ENCODE measurements around the gene UGCG. TPM values are rescaled to one million over a fixed set of nuclear protein-coding genes. Genes with fewer than 3 reads are reported as not detected.
A peak's percentile ranks its signal among the peaks of the same experiment; 100 is the strongest.
"Not testable (repeated sequence)": the region's sequence is repeated elsewhere in the genome, so short reads cannot be mapped to it uniquely, and the experiment has no call there.

UGCG gene
- total RNA-seq, 1 experiment from 2014 or later, result 46.0 TPM

DNA sequence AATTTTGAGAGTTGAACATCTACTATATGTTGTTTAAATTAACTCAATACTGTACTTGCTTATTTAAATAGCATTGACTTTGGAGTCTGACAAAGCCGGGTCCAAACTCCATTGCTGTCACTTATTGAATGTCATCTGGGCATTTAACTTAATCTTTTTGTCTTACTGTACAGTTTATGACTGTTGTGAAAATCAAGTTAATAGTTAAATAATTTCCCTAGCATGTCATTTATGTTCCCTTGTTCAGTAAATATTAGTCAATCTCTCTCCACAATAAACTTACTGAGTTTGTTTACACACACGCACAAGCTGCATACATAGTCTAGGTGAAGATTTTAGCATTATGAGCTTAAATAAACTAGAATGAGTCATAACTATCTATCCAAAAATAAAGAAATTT, 6.3 kb upstream of the UGCG start:
- Histone ChIP-seq H3K9me3 (ENCODE audit: control insufficient read depth, insufficient read depth, low read depth, low read length) (no peaks in the 10 kb centered on the region), H3K27ac (ENCODE audit: low read length) (no peak overlapping the region), H3K4me3 (ENCODE audit: low read depth in 2 of 2, low read length in 2 of 2) (no peak overlapping the region), H3K27me3 (ENCODE audit: control insufficient read depth, insufficient read depth, low read length) (no peaks in the 10 kb centered on the region), H3K36me3 (ENCODE audit: control insufficient read depth, insufficient read depth, low read length) (no peaks in the 10 kb centered on the region), H3K4me1 (ENCODE audit: control insufficient read depth, insufficient read depth, low read length) (peaks cover 11% of the 10 kb centered on the region)
- in situ Hi-C loops (cut with HindIII; ENCODE audit: low pct_unique_long_range_greater_than_20kb, low sequenced_read_pairs) (no loop called here), intact Hi-C loops (cut with micrococcal nuclease; ENCODE audit: unreplicated experiment) (no loop called here)
- ATAC-seq (no peak), DNase-seq (ENCODE audit: low read depth, low spot score) (no peak)
- CTCF ChIA-PET, result no interaction called here
- TF ChIP-seq, protein P1, sequence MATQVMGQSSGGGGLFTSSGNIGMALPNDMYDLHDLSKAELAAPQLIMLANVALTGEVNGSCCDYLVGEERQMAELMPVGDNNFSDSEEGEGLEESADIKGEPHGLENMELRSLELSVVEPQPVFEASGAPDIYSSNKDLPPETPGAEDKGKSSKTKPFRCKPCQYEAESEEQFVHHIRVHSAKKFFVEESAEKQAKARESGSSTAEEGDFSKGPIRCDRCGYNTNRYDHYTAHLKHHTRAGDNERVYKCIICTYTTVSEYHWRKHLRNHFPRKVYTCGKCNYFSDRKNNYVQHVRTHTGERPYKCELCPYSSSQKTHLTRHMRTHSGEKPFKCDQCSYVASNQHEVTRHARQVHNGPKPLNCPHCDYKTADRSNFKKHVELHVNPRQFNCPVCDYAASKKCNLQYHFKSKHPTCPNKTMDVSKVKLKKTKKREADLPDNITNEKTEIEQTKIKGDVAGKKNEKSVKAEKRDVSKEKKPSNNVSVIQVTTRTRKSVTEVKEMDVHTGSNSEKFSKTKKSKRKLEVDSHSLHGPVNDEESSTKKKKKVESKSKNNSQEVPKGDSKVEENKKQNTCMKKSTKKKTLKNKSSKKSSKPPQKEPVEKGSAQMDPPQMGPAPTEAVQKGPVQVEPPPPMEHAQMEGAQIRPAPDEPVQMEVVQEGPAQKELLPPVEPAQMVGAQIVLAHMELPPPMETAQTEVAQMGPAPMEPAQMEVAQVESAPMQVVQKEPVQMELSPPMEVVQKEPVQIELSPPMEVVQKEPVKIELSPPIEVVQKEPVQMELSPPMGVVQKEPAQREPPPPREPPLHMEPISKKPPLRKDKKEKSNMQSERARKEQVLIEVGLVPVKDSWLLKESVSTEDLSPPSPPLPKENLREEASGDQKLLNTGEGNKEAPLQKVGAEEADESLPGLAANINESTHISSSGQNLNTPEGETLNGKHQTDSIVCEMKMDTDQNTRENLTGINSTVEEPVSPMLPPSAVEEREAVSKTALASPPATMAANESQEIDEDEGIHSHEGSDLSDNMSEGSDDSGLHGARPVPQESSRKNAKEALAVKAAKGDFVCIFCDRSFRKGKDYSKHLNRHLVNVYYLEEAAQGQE (IDR thresholded peaks at IDR 0.05; ENCODE audit: insufficient read depth in 1 of 2, low read depth in 2 of 2, low read length in 1 of 2), result no peak
- TF ChIP-seq TCF7L2 (IDR thresholded peaks at IDR 0.05; ENCODE audit: low read depth, low read length) (no peak), SIN3A (IDR thresholded peaks at IDR 0.05; ENCODE audit: borderline replicate concordance, insufficient read depth, low read depth, low read length) (no peak), POLR2AphosphoS5 (IDR thresholded peaks at IDR 0.05; ENCODE audit: low read depth, low read length) (no peak)
- TF ChIP-seq, protein P2, sequence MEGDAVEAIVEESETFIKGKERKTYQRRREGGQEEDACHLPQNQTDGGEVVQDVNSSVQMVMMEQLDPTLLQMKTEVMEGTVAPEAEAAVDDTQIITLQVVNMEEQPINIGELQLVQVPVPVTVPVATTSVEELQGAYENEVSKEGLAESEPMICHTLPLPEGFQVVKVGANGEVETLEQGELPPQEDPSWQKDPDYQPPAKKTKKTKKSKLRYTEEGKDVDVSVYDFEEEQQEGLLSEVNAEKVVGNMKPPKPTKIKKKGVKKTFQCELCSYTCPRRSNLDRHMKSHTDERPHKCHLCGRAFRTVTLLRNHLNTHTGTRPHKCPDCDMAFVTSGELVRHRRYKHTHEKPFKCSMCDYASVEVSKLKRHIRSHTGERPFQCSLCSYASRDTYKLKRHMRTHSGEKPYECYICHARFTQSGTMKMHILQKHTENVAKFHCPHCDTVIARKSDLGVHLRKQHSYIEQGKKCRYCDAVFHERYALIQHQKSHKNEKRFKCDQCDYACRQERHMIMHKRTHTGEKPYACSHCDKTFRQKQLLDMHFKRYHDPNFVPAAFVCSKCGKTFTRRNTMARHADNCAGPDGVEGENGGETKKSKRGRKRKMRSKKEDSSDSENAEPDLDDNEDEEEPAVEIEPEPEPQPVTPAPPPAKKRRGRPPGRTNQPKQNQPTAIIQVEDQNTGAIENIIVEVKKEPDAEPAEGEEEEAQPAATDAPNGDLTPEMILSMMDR (IDR thresholded peaks at IDR 0.05), result no peak
- POLR2A ChIA-PET, result no interaction called here
- no TSS peak for BruUV-seq (replicated peaks)

DNA sequence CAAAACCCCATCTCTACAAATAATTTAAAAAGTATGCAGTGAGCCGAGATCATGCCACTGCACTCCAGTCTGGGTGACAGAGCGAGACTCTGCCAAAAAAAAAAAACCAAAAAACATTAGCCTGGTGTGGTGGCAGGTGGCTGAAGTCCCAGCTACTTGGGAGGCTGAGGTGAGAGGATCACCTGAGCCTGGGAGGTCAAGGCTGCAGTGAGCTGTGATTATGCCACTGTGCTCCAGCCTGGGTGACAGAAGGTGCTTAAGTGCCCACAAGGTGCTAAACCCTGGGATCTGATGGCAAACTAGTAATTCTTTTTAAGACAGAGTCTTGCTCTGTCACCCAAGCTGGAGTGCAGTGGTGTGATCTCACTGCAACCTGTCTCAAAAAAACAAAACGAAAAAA, 5.7 kb upstream of the UGCG start:
- H3K27ac ChIP-seq (ENCODE audit: low read length); intact Hi-C loops (cut with micrococcal nuclease; ENCODE audit: unreplicated experiment); H3K27me3 ChIP-seq (ENCODE audit: control insufficient read depth, insufficient read depth, low read length); ATAC-seq; in situ Hi-C loops (cut with HindIII; ENCODE audit: low pct_unique_long_range_greater_than_20kb, low sequenced_read_pairs); DNase-seq (ENCODE audit: low read depth, low spot score); BruUV-seq (replicated peaks); H3K4me3 ChIP-seq (ENCODE audit: low read depth in 2 of 2, low read length in 2 of 2); POLR2A ChIA-PET; H3K36me3 ChIP-seq (ENCODE audit: control insufficient read depth, insufficient read depth, low read length); H3K9me3 ChIP-seq (ENCODE audit: control insufficient read depth, insufficient read depth, low read depth, low read length): not testable (repeated sequence)
- CTCF ChIA-PET, result interaction anchor here (0.7 kb wide), 1 partner anchor 281 kb away, joined by 3 read pairs; no protein-coding TSS in a partner anchor
- peaks cover 11% of the 10 kb centered on the region for H3K4me1 ChIP-seq (ENCODE audit: control insufficient read depth, insufficient read depth, low read length)

DNA sequence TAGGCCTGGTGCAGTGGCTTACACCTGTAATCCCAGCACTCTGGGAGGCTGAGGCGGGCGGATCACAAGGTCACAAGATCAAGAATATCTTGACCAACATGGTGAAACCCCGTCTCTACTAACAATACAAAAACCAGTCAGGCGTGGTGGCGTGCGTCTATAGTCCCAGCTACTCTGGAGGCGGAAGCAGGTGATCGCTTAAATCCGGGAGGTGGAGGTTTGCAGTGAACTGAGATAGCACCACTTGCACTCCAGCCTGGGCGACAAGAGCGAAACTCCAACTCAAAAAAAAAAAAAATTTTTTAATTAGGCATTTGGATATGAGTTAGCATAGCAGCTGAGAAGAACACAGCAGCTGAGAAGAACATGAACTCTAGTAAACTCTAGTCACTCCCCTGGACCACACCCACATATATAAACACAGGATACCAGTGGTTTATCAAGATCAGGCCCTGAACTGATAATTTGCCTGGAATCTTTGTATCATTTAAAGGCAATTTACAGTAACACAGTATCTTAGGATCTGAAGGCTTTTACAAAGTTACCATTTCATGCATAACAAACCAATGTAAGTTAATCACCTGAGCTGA, 4.6 kb upstream of the UGCG start:
- ATAC-seq, result no peak
- intact Hi-C loops (cut with micrococcal nuclease; ENCODE audit: unreplicated experiment) (no loop called here), in situ Hi-C loops (cut with HindIII; ENCODE audit: low pct_unique_long_range_greater_than_20kb, low sequenced_read_pairs) (no loop called here)
- DNase-seq (ENCODE audit: low read depth, low spot score), result no peak
- no peak overlapping the region for H3K4me3 ChIP-seq (ENCODE audit: low read depth in 2 of 2, low read length in 2 of 2)
- POLR2A ChIA-PET, result interaction anchor here (0.6 kb wide), 2 partner anchors 438 to 458 kb away, joined by 3 read pairs; no protein-coding TSS in a partner anchor
- CTCF ChIA-PET, result interaction anchor here (0.7 kb wide), 1 partner anchor 1042 kb away, joined by 5 read pairs; no protein-coding TSS in a partner anchor
- peak overlapping the region; percentile 52; the same call in 1 of the 2 replicates for H3K27ac ChIP-seq (ENCODE audit: low read length)
- no TSS peak for BruUV-seq (replicated peaks)
- TF ChIP-seq TCF7L2 (IDR thresholded peaks at IDR 0.05; ENCODE audit: low read depth, low read length) (no peak), POLR2AphosphoS5 (IDR thresholded peaks at IDR 0.05; ENCODE audit: low read depth, low read length) (no peak), SIN3A (IDR thresholded peaks at IDR 0.05; ENCODE audit: borderline replicate concordance, insufficient read depth, low read depth, low read length) (no peak)
- TF ChIP-seq, protein P2 (IDR thresholded peaks at IDR 0.05), result no peak
- TF ChIP-seq, protein P1 (IDR thresholded peaks at IDR 0.05; ENCODE audit: insufficient read depth in 1 of 2, low read depth in 2 of 2, low read length in 1 of 2), result no peak
- no peaks in the 10 kb centered on the region for H3K9me3 ChIP-seq (ENCODE audit: control insufficient read depth, insufficient read depth, low read depth, low read length)
- H3K27me3 ChIP-seq (ENCODE audit: control insufficient read depth, insufficient read depth, low read length), result no peaks in the 10 kb centered on the region
- H3K36me3 ChIP-seq (ENCODE audit: control insufficient read depth, insufficient read depth, low read length), result no peaks in the 10 kb centered on the region; the same call in 1 of the 2 replicates
- H3K4me1 ChIP-seq (ENCODE audit: control insufficient read depth, insufficient read depth, low read length), result peaks cover 11% of the 10 kb centered on the region
